Tibial nerve (tissue), 4 donors: ENCODE data around the gene IGLL5.

Source experiments
- CTCF ChIP-seq, 5 experiments: fragments of 200-600 bp in 3 of 5; fragments of 450-650 bp in 2 of 5; sonication (generic) in 3 of 5; IDR thresholded peaks; one replicate each; pipeline ENCODE4 v1.5.1; 2016 to 2019; ENCODE audit warnings: antibody characterized with exemption in 5 of 5, mild to moderate bottlenecking in 3 of 5, moderate library complexity in 2 of 5
- EP300 ChIP-seq, 2 donors: sonication (generic); formaldehyde crosslinking; IDR thresholded peaks; one replicate each; pipeline ENCODE4 v1.6.1; 2017; ENCODE audit warnings: antibody characterized with exemption in 2 of 2, mild to moderate bottlenecking in 1 of 2
- POLR2A ChIP-seq, 2 donors: fragments of 450-650 bp; IDR thresholded peaks; one replicate each; pipeline ENCODE4 v1.6.1; 2017; ENCODE audit warnings: antibody characterized with exemption in 2 of 2, mild to moderate bottlenecking in 2 of 2, moderate library complexity in 2 of 2

DNA sequence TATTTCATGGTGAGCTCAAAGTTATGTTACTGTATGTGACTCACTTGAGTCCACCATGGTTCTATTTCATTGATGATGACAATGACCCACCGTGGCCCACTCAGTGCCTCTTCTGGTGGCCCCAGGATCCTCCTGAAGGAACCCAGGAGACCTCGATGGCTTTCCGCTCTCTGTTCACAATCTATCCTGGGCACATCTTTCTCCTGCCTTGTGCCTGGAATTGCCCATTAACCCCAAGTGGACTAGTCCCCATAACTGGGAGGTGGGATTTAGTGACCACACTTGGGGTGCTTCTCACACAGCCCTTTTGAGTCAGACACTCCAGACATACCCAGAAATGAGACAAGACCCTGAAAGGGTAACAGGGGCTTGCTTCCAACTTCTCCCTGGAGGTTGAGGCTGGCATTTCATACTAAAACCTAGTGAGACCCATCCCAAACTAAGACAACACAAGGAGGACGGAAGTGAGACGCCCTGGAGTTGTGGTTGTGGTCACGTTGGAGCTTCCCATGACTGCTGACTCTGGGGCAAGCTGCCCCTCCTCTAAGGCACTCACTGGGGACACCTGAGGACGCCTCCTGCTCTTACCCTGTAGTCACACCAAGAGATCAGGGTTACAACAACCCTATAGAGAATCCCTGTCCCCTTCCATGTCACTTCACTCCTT lies 22.1 kb downstream of the IGLL5 start:
- TF ChIP-seq POLR2A (IDR thresholded peaks at IDR 0.05) = no peak
- no peak for TF ChIP-seq CTCF (IDR thresholded peaks at IDR 0.05)
- no peak for TF ChIP-seq EP300 (IDR thresholded peaks at IDR 0.05)
